Muscle of back (tissue), 10 donors: ENCODE results near the gene LAMP1. TPM values are rescaled to one million over a fixed set of nuclear protein-coding genes. Genes with fewer than 3 reads are reported as not detected.

ENCODE experiments used
- polyA plus RNA-seq, 10 donors: library from polyadenylated mRNA; unstranded; fragments of 120-200 nt; gene quantifications; one replicate each; pipeline ENCODE4 v1.2.1, GENCODE V29; 2013; ENCODE audit not compliant: insufficient read length in 10 of 10

The LAMP1 gene
- polyA plus RNA-seq, 10 donors: 81.9 to 120 (median 93.2) TPM

Other genes starting within 250 kb of the LAMP1 start
- 1 to 10 TPM in 7 of 10 donors, under 1 TPM in 3; 0.40 to 3.6 (median 1.8) TPM for gene F7, start 191.4 kb upstream of the LAMP1 start, polyA plus RNA-seq
- gene F10, start 174.4 kb upstream of the LAMP1 start, polyA plus RNA-seq: 10 to 100 TPM; 10.8 to 30.6 (median 19.8) TPM
- under 1 TPM in 2 of 10 donors, not detected in 8; 0.14 to 0.19 TPM for gene PROZ, start 138.6 kb upstream of the LAMP1 start, polyA plus RNA-seq
- 10 to 100 TPM; 30.8 to 55.4 (median 42.6) TPM for gene PCID2, start 88.6 kb upstream of the LAMP1 start, polyA plus RNA-seq
- 10 to 100 TPM; 53.9 to 86.4 (median 69.7) TPM for gene CUL4A, start 87.6 kb upstream of the LAMP1 start, polyA plus RNA-seq
- 1 to 10 TPM; 2.4 to 5.8 (median 3.8) TPM for gene GRTP1, start 66.9 kb downstream of the LAMP1 start, polyA plus RNA-seq
- 100 to 1,000 TPM; 124 to 270 (median 245) TPM for gene ADPRHL1, start 156.2 kb downstream of the LAMP1 start, polyA plus RNA-seq
- gene DCUN1D2, start 193.5 kb downstream of the LAMP1 start, polyA plus RNA-seq: 10 to 100 TPM; 11.4 to 20.5 (median 15.5) TPM